VCaP (cell line): ENCODE results near the gene SOX10.
"Not testable (repeated sequence)": the region's sequence is repeated elsewhere in the genome, so short reads cannot be mapped to it uniquely, and the experiment has no call there.

Source experiments
- H3K27ac ChIP-seq: fragments of 450-650 bp; 2 replicates; pipeline ENCODE4 v1.5.1; 2017
- TF ChIP-seq, protein P1 (sequence below): fragments of 450-650 bp; conservative IDR thresholded peaks from 2 replicates; pipeline ENCODE4 v1.5.1; 2017; ENCODE audit warnings: mild to moderate bottlenecking, moderate library complexity

The SOX10 gene

DNA sequence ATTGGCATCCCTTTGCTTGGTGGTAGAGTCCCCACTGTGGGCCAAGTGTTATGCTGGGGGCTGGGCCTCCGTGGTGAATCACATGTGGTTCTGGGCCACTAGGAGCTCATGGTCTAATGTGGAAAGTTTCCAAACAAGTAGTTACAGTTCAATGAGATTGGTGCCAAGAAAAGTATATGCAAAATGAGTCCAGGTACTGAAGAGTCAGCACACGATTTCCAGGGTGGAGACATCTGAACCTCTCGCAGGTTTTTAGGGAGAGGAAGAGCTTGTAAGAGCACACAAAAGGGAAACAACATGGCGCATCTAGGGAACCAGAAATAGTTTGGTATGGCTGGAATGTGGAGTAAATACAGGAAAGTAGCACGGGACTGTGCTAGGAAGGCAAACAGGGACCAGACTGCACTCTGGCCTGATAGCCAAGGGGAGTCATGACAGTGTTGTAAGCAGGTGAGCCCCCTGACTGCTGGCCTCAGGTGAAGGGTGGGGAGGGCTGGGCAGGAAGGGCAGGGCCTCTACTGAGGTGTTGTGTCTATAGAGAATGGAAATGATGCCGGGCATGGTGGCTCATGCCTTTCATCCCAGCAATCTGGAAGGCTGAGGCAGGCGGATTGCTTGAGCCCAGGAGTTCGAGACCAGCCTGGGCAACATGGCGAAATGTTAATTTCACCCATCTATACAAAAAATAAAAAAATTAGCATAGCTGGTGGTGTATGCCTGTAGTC, 18.3 kb downstream of the SOX10 start:
- TF ChIP-seq, protein P1, sequence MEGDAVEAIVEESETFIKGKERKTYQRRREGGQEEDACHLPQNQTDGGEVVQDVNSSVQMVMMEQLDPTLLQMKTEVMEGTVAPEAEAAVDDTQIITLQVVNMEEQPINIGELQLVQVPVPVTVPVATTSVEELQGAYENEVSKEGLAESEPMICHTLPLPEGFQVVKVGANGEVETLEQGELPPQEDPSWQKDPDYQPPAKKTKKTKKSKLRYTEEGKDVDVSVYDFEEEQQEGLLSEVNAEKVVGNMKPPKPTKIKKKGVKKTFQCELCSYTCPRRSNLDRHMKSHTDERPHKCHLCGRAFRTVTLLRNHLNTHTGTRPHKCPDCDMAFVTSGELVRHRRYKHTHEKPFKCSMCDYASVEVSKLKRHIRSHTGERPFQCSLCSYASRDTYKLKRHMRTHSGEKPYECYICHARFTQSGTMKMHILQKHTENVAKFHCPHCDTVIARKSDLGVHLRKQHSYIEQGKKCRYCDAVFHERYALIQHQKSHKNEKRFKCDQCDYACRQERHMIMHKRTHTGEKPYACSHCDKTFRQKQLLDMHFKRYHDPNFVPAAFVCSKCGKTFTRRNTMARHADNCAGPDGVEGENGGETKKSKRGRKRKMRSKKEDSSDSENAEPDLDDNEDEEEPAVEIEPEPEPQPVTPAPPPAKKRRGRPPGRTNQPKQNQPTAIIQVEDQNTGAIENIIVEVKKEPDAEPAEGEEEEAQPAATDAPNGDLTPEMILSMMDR = no peak
- H3K27ac ChIP-seq = no peak overlapping the region

DNA sequence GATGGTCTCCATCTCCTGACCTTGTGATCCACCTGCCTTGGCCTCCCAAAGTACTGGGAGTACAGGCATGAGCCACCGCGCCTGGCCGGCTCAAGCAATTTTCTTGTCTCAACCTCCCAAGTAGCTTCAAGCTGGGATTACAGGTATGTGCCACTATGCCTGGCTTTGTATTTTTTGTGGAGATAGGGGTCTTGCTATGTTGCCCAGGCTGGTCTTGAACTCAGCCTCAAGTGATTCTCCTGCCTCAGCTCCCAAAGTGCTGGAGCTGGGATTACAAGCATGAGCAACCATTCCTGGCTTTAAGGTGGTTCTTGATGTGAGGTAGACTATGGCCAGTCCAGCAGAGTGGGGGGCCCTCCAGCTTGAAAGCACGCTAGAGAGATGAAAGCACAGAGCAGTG, 23.3 kb downstream of the SOX10 start:
- TF ChIP-seq, protein P1 = no peak

DNA sequence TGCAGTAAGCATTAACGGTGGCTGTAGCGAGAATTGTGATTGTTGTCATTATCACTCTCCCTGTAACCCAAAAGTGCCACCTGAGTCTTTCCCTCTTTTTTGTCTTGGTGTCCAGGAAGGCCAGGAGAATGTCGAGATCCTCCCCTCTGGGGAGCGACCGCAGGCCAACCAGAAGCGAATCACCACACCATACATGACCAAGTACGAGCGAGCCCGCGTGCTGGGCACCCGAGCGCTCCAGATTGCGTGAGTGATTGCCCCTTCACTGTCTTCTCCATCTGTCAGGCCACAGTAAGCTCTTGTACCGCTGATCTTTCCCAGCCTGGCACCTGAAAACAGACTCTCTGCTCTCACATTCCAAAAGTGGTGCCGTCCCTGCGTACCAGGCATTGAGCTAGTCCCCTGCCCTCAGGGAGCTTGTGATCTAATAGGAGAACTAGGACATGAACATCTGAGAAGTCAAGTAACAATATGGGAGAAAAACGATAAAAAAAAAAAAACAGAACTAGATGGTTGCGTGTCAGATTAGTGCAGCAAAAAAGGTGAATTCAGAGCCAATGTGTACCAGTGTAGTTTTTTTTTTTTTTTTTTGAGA, 25.0 kb downstream of the SOX10 start:
- no peak overlapping the region for H3K27ac ChIP-seq
- TF ChIP-seq, protein P1 = no peak

More for the DNA sequence above, 23.3 kb downstream of the SOX10 start:
- H3K27ac ChIP-seq = no peak overlapping the region

DNA sequence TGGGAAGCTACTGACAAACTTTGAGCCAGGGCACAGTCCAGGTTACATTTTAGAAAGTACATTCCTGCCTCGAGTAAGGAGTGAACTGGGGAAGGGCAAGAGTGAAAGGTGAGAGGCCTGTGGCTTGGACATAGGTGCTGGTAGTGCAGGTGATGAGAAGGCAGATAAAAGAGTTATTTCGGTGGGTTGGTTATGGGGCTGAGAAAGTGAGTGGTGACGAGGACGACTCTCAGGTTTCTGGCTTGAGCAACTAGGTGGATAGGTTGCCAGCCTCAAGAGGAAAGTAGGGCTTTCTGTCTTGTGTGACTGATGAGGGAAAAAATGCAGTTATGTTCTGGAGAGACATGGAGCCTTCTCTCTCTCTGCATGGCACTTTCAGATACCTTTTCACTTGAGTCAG, 27.1 kb downstream of the SOX10 start:
- TF ChIP-seq, protein P1 = no peak
- no peak overlapping the region for H3K27ac ChIP-seq

DNA sequence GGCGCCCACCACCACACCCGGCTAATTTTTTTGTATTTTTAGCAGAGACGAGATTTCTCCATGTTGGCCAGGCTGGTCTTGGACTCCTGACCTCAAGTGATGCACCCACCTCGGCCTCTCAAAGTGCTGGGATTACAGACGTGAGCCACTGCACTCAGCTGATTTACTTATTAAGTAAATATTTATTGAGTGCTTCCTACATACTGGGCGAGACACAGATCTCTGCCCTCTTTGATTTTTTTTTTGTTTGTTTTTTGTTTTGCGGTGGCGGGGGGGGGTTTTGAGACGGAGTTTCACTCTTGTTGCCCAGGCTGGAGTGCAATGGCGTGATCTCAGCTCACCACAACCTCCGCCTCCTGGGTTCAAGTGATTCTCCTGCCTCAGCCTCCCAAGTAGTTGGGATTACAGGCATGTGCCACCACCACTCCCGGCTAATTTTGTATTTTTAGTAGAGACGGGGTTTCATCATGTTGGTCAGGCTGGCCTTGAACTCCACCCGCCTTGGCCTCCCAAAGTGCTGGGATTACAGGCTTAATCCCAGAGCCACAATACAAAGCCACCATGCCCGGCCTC, 28.4 kb downstream of the SOX10 start:
- not testable (repeated sequence) for H3K27ac ChIP-seq

DNA sequence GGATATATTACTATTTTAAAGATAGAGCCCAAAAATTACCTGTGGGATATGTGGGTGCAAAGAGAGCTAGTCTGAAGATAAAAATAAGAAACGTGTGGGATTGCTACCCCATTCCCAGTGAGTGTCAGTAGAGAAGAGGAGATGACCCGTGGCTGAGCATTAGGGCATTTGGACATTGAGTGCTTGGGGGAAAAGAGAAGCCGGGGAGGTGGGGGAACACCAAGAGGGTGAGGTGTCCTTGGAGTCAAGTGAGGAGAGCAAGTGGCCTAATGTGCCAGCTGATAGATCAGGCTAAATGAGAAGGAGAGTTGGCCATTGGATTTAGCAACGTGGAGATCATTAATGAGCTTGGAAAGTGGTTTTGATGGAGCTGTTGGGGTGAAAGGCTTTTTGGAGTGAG, 29.7 kb downstream of the SOX10 start:
- H3K27ac ChIP-seq = peak overlapping the region; percentile 74; the same call in 1 of the 2 replicates
- TF ChIP-seq, protein P1 = no peak

DNA sequence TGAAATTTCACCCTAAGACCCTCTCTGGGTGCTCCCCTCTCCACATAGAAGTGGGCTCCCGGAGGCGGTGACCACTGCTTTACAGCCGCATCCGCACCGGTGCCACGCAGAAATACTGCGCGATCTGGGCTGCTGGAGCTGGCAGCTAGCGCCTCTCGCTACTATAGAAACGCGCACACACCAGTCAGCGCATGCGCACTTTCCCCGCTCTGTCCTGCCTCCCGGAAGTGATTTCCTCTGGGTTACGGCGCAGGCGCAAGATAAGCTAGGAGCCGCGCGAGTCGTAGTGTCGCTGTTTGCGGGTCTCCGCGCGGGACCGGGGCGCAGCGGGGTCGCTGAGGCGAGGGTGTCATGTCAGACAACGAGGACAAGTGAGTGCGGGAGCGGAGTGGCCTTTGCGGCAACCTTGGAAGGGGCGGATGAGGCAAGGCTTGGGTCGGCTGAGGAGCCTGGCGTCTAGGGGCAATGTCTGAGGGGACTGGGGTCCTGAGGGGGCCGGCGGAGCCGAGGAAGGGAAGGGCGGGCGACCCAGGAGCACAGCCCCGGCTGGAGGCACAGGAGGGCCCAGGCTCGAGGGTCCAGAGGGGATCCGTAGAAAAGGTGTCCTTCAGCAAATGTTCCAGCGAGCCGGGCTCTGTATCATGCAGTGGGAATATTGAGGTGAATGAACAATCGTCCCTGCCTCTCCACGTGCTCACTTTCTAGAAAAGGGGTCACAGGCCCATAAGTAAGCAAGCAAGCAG, 30.7 kb downstream of the SOX10 start, which contains the start of the genes C22orf23 and POLR2F:
Gene C22orf23 (minus strand): TSS at position 165 of the 743 bp plus-strand sequence. CDS start 452 bp downstream, outside the sequence.
Gene POLR2F (plus strand): TSS at position 263 of the 743 bp plus-strand sequence. CDS start 89 bp downstream, at position 352.
- H3K27ac ChIP-seq = peak within 1 kb of the TSS; percentile 74; the same call in 1 of the 2 replicates
- TF ChIP-seq, protein P1 = no peak; the same call in 1 of the 2 replicates
